Body of pancreas (tissue), 4 donors: ENCODE results near the gene PALM3.

ENCODE experiments used
- POLR2A ChIP-seq, 3 donors: fragments of 450-650 bp; IDR thresholded peaks; one replicate each; pipeline ENCODE4 v1.6.1; 2016; ENCODE audit warnings: antibody characterized with exemption in 3 of 3, mild to moderate bottlenecking in 2 of 3
- TF ChIP-seq, protein P1 (sequence below), 7 experiments: fragments of 450-650 bp in 4 of 7; fragments of 200-600 bp in 3 of 7; sonication (generic) in 3 of 7; IDR thresholded peaks; one replicate each; pipeline ENCODE4 v1.5.1; 2016 to 2019; ENCODE audit warnings: antibody characterized with exemption in 7 of 7

- TF ChIP-seq, protein P1, sequence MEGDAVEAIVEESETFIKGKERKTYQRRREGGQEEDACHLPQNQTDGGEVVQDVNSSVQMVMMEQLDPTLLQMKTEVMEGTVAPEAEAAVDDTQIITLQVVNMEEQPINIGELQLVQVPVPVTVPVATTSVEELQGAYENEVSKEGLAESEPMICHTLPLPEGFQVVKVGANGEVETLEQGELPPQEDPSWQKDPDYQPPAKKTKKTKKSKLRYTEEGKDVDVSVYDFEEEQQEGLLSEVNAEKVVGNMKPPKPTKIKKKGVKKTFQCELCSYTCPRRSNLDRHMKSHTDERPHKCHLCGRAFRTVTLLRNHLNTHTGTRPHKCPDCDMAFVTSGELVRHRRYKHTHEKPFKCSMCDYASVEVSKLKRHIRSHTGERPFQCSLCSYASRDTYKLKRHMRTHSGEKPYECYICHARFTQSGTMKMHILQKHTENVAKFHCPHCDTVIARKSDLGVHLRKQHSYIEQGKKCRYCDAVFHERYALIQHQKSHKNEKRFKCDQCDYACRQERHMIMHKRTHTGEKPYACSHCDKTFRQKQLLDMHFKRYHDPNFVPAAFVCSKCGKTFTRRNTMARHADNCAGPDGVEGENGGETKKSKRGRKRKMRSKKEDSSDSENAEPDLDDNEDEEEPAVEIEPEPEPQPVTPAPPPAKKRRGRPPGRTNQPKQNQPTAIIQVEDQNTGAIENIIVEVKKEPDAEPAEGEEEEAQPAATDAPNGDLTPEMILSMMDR (IDR thresholded peaks at IDR 0.05): no peak
- TF ChIP-seq POLR2A (IDR thresholded peaks at IDR 0.05): no peak
Measured at GRCh38 chr19:14103310-14103709, 41.4 kb upstream of the PALM3 start.
